Neural cell (in vitro differentiated cells): ENCODE results near the gene UPF3A. TPM values are rescaled to one million over a fixed set of nuclear protein-coding genes. Genes with fewer than 3 reads are reported as not detected.

ENCODE experiments used
- H2AFZ ChIP-seq: fragments of 200-600, 300-800 bp; sonication (generic), shearing (Covaris generic); 2 replicates; pipeline ENCODE4 v1.6.0; 2014; ENCODE audit warnings: low read depth, mild to moderate bottlenecking, antibody characterized with exemption, low read length, moderate library complexity
- H3F3A ChIP-seq: fragments of 200-600 bp; shearing (Covaris generic); 2 replicates; pipeline ENCODE4 v1.6.1; 2016; ENCODE audit warnings: mild to moderate bottlenecking, moderate library complexity, mixed read lengths, antibody characterized with exemption, low read length; ENCODE audit not compliant: insufficient read depth, poor library complexity, severe bottlenecking
- H3K27ac ChIP-seq: fragments of 200-600, 300-800 bp; sonication (generic), shearing (Covaris generic); 2 replicates; pipeline ENCODE4 v1.5.1; 2014; ENCODE audit warnings: mild to moderate bottlenecking, low read length, moderate library complexity
- H3K27me3 ChIP-seq: fragments of 300-800, 200-600 bp; sonication (generic), shearing (Covaris generic); 2 replicates; pipeline ENCODE4 v1.6.0; 2014; ENCODE audit warnings: mild to moderate bottlenecking, low read depth, low read length, moderate library complexity; ENCODE audit not compliant: insufficient read depth
- H3K36me3 ChIP-seq: fragments of 300-800, 200-600 bp; sonication (generic), shearing (Covaris generic); 2 replicates; pipeline ENCODE4 v1.5.1; 2014; ENCODE audit warnings: mild to moderate bottlenecking, antibody characterized with exemption, low read length, moderate library complexity; ENCODE audit not compliant: insufficient read depth
- H3K4me2 ChIP-seq: fragments of 300-800, 200-600 bp; sonication (generic), shearing (Covaris generic); 2 replicates; pipeline ENCODE4 v1.6.0; 2014; ENCODE audit warnings: mild to moderate bottlenecking, low read length
- H3K4me3 ChIP-seq: fragments of 300-800, 200-600 bp; sonication (generic), shearing (Covaris generic); 2 replicates; pipeline ENCODE4 v1.5.1; 2014; ENCODE audit warnings: mild to moderate bottlenecking, low read length, moderate library complexity
- H3K79me2 ChIP-seq: fragments of 200-600 bp; shearing (Covaris generic); replicated peaks from 2 replicates; pipeline ENCODE4 v1.6.0; 2014; ENCODE audit warnings: mild to moderate bottlenecking, low read length, moderate library complexity; ENCODE audit not compliant: insufficient read depth
- H3K9ac ChIP-seq: fragments of 300-800, 200-600 bp; sonication (generic), shearing (Covaris generic); 2 replicates; pipeline ENCODE4 v1.6.1; 2016; ENCODE audit warnings: mild to moderate bottlenecking, low read length, mixed read lengths
- H3K9me2 ChIP-seq: fragments of 200-600 bp; shearing (Covaris generic); 2 replicates; pipeline ENCODE4 v1.6.1; 2016; ENCODE audit warnings: mild to moderate bottlenecking, low read length, mixed read lengths; ENCODE audit not compliant: insufficient read depth
- H3K9me3 ChIP-seq: fragments of 200-600, 300-800 bp; sonication (generic), shearing (Covaris generic); 2 replicates; pipeline ENCODE4 v1.6.1; 2016; ENCODE audit warnings: mild to moderate bottlenecking, mixed run types, low read length, moderate library complexity, mixed read lengths
- H4K20me1 ChIP-seq: fragments of 200-600 bp; shearing (Covaris generic); 2 replicates; pipeline ENCODE4 v1.6.1; 2016; ENCODE audit warnings: mild to moderate bottlenecking, mixed run types; ENCODE audit not compliant: insufficient read depth
- EP300 ChIP-seq: fragments of 450-650 bp; conservative IDR thresholded peaks from 2 replicates; pipeline ENCODE4 v1.6.1; 2014; ENCODE audit warnings: antibody characterized with exemption, mild to moderate bottlenecking, moderate library complexity; ENCODE audit not compliant: poor library complexity, severe bottlenecking
- EZH2 ChIP-seq: fragments of 200-600, 300-800 bp; shearing (Covaris generic), sonication (generic); IDR thresholded peaks from 2 replicates; pipeline ENCODE4 v1.6.1; 2014; ENCODE audit warnings: antibody characterized with exemption, low read length, borderline replicate concordance, mild to moderate bottlenecking; ENCODE audit not compliant: insufficient read depth, poor library complexity, severe bottlenecking
- MXI1 ChIP-seq: fragments of 450-650 bp; conservative IDR thresholded peaks from 2 replicates; pipeline ENCODE4 v1.6.1; 2014; ENCODE audit warnings: antibody characterized with exemption, mild to moderate bottlenecking; ENCODE audit not compliant: poor library complexity, severe bottlenecking
- POLR2AphosphoS5 ChIP-seq: IDR thresholded peaks from 2 replicates; pipeline ENCODE4 v1.6.1; 2012
- RAD21 ChIP-seq: fragments of 450-650 bp; conservative IDR thresholded peaks from 2 replicates; pipeline ENCODE4 v1.6.1; 2014; ENCODE audit warnings: antibody characterized with exemption, mild to moderate bottlenecking, moderate library complexity
- SMC3 ChIP-seq: fragments of 450-650 bp; conservative IDR thresholded peaks from 2 replicates; pipeline ENCODE4 v1.6.1; 2014; ENCODE audit warnings: antibody characterized with exemption, mild to moderate bottlenecking, moderate library complexity; ENCODE audit not compliant: poor library complexity
- TAF1 ChIP-seq: IDR thresholded peaks from 2 replicates; pipeline ENCODE4 v1.6.1; 2012; ENCODE audit warnings: low read depth
- polyA plus RNA-seq: library from polyadenylated mRNA; depleted of rRNA; stranded (reverse); fragments of >200 nt; gene quantifications from 2 replicates; pipeline ENCODE4 v1.2.3, GENCODE V29; 2014
- TF ChIP-seq, protein P1 (sequence below): IDR thresholded peaks from 2 replicates; pipeline ENCODE4 v1.6.1; 2012; ENCODE audit warnings: borderline replicate concordance
- TF ChIP-seq, protein P2 (sequence below): fragments of 450-650 bp; IDR thresholded peaks from 2 replicates; pipeline ENCODE4 v1.5.1; 2014; ENCODE audit warnings: antibody characterized with exemption, mild to moderate bottlenecking, moderate library complexity; ENCODE audit not compliant: poor library complexity, severe bottlenecking

Gene UPF3A
- polyA plus RNA-seq, 1 donor from 2014 or later, result 277 TPM

DNA sequence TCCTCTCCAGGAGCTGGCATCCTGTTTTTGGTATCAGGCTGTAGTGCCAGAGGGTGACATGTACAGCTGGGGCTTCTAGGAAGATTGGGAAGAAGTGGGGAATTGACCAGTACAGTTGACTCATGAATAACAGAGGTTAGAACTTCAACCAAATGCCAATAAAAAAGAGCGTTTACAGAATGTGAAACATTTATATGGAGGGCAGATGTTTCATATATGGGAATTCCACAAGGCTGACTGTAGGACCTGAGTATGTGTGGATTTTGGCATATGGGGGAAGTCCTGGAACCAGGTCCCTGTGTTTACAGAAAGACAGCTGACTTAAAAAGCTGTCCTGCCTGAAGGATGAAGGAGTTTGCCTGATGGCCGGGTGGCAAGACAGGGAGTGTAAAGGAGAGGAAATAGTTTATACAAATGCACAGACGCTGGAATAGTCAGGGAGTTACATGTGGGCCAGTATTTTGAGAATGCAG lies 38.1 kb downstream of the UPF3A start:
- Histone ChIP-seq H3K36me3 (peaks cover 11% of the 10 kb centered on the region), H3K9me2 (no peaks in the 10 kb centered on the region), H3K9me3 (no peaks in the 10 kb centered on the region), H2AFZ (no peak overlapping the region), H3K79me2 (peaks cover 56% of the 10 kb centered on the region), H4K20me1 (no peaks in the 10 kb centered on the region), H3K9ac (no peak overlapping the region), H3F3A (no peaks in the 10 kb centered on the region), H3K27me3 (no peaks in the 10 kb centered on the region), H3K27ac (no peak overlapping the region), H3K4me3 (no peak overlapping the region), H3K4me2 (no peak overlapping the region)
- TF ChIP-seq TAF1, result no peak
- no peak for TF ChIP-seq MXI1
- TF ChIP-seq, protein P1, sequence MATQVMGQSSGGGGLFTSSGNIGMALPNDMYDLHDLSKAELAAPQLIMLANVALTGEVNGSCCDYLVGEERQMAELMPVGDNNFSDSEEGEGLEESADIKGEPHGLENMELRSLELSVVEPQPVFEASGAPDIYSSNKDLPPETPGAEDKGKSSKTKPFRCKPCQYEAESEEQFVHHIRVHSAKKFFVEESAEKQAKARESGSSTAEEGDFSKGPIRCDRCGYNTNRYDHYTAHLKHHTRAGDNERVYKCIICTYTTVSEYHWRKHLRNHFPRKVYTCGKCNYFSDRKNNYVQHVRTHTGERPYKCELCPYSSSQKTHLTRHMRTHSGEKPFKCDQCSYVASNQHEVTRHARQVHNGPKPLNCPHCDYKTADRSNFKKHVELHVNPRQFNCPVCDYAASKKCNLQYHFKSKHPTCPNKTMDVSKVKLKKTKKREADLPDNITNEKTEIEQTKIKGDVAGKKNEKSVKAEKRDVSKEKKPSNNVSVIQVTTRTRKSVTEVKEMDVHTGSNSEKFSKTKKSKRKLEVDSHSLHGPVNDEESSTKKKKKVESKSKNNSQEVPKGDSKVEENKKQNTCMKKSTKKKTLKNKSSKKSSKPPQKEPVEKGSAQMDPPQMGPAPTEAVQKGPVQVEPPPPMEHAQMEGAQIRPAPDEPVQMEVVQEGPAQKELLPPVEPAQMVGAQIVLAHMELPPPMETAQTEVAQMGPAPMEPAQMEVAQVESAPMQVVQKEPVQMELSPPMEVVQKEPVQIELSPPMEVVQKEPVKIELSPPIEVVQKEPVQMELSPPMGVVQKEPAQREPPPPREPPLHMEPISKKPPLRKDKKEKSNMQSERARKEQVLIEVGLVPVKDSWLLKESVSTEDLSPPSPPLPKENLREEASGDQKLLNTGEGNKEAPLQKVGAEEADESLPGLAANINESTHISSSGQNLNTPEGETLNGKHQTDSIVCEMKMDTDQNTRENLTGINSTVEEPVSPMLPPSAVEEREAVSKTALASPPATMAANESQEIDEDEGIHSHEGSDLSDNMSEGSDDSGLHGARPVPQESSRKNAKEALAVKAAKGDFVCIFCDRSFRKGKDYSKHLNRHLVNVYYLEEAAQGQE, result no peak
- TF ChIP-seq POLR2AphosphoS5, result no peak
- no peak for TF ChIP-seq EP300
- no peak for TF ChIP-seq SMC3
- TF ChIP-seq RAD21, result no peak
- TF ChIP-seq, protein P2, sequence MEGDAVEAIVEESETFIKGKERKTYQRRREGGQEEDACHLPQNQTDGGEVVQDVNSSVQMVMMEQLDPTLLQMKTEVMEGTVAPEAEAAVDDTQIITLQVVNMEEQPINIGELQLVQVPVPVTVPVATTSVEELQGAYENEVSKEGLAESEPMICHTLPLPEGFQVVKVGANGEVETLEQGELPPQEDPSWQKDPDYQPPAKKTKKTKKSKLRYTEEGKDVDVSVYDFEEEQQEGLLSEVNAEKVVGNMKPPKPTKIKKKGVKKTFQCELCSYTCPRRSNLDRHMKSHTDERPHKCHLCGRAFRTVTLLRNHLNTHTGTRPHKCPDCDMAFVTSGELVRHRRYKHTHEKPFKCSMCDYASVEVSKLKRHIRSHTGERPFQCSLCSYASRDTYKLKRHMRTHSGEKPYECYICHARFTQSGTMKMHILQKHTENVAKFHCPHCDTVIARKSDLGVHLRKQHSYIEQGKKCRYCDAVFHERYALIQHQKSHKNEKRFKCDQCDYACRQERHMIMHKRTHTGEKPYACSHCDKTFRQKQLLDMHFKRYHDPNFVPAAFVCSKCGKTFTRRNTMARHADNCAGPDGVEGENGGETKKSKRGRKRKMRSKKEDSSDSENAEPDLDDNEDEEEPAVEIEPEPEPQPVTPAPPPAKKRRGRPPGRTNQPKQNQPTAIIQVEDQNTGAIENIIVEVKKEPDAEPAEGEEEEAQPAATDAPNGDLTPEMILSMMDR, result no peak
- no peak for TF ChIP-seq EZH2

DNA sequence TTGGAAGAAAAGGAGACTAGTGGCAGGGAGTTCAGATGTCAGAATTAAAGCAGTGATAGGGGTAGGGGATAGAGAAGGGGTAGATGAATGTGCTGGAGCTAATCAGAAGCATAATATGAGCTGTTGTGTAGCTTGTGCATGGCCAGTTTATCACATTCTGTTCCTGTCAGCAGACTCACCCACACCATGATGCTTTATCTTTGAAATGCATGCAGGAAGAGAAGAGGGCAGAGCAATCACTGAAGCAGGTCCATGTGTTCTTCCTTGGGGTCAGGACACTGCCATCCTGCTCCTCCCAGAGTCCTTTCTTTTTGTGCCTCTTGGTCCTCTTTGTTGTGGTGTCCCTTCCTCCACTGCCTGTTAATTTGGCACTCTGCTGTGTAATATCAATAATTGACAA lies 38.7 kb downstream of the UPF3A start:
- Histone ChIP-seq H3F3A (no peaks in the 10 kb centered on the region), H3K27me3 (no peaks in the 10 kb centered on the region), H3K9me2 (no peaks in the 10 kb centered on the region), H3K9ac (no peak overlapping the region), H3K79me2 (peaks cover 53% of the 10 kb centered on the region), H3K27ac (no peak overlapping the region), H3K9me3 (no peaks in the 10 kb centered on the region), H2AFZ (no peak overlapping the region), H3K36me3 (peaks cover 16% of the 10 kb centered on the region), H3K4me2 (no peak overlapping the region), H4K20me1 (no peaks in the 10 kb centered on the region), H3K4me3 (no peak overlapping the region)
- TF ChIP-seq POLR2AphosphoS5 (no peak), MXI1 (no peak), EP300 (no peak), SMC3 (no peak), EZH2 (no peak), TAF1 (no peak), RAD21 (no peak)
- TF ChIP-seq, protein P2, result no peak
- TF ChIP-seq, protein P1, result no peak
